Measurements from ENCODE around the gene RPA1. TPM values are rescaled to one million over a fixed set of nuclear protein-coding genes. Genes with fewer than 3 reads are reported as not detected.
"Not testable (repeated sequence)": the region's sequence is repeated elsewhere in the genome, so short reads cannot be mapped to it uniquely, and the experiment has no call there.

The RPA1 gene
- total RNA-seq, 1 experiment from 2014 or later: 198 TPM

DNA sequence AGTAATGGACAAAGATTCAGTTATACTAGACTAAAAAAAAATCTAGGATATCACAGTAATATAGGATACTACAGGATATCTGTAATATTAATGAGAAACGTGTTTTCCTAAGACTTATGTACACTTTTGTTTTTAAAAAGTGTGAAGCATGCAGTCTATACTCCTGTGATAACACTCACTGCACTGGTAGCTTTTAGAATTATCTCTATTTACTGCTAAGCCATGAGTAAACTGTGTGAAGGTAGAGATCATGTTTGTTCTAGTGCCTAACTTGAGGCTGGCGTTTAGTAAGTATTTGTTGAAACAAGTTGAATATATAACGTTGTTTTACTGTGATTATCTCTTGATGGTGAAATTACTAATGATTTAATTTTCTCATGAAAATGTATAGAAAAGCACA lies 23.9 kb downstream of the RPA1 start:
- Histone ChIP-seq H4K20me1 (ENCODE audit: insufficient read depth) (peaks cover 3% of the 10 kb centered on the region; the same call in 1 of the 2 replicates), H3K4me1 (ENCODE audit: control insufficient read depth in 1 of 2, insufficient read depth in 2 of 2, low read length in 2 of 2) (no peaks in the 10 kb centered on the region), H3K27ac (ENCODE audit: low read depth, low read length) (no peak overlapping the region), H3K9ac (ENCODE audit: low read length) (no peak overlapping the region), H3K9me3 (ENCODE audit: control insufficient read depth in 1 of 2, insufficient read depth in 1 of 2, low read depth in 1 of 2, low read length in 2 of 2) (no peaks in the 10 kb centered on the region), H2AFZ (ENCODE audit: low read depth, low read length, poor library complexity, severe bottlenecking) (no peak overlapping the region), H3K79me2 (ENCODE audit: insufficient read depth, low read length) (peaks cover 18% of the 10 kb centered on the region), H3K4me2 (ENCODE audit: low read length) (no peak overlapping the region), H3K9me2 (ENCODE audit: insufficient read depth) (no peaks in the 10 kb centered on the region), H3K27me3 (ENCODE audit: insufficient read depth, low read length) (no peaks in the 10 kb centered on the region), H3K36me3 (ENCODE audit: control insufficient read depth in 1 of 2, insufficient read depth in 2 of 2, low read length in 2 of 2) (peaks cover 34 to 45% of the 10 kb centered on the region in 2 experiments; a peak in 3 of 4 replicates), H3K4me3 (replicated peaks in 1 of 2; ENCODE audit: low read depth in 1 of 2, low read length in 2 of 2) (no peak overlapping the region)
- no peak for ATAC-seq
- BruUV-seq (replicated peaks): no TSS peak
- DNase-seq (ENCODE audit: low read depth, low spot score): no peak
- ChIA-PET POLR2A (no interaction called here), RAD21 (ENCODE audit: low non-redundant PET in 1 of 2, low total read pairs in 2 of 2, uncharacterized antibody in 2 of 2, unreplicated experiment in 2 of 2) (no interaction called here), CTCF (interaction anchor here (1.4 kb wide), 1 partner anchor 12 kb away, joined by 3 read pairs; no protein-coding TSS in a partner anchor)
- no peak for TF ChIP-seq RAD21 (IDR thresholded peaks at IDR 0.05; ENCODE audit: low read depth)
- intact Hi-C loops (cut with micrococcal nuclease): no loop called here

GRCh38 chr17:1856462-1856861 lies 26.7 kb downstream of the RPA1 start:
- BruUV-seq (replicated peaks); POLR2A ChIA-PET; H3K9me2 ChIP-seq (ENCODE audit: insufficient read depth); intact Hi-C loops (cut with micrococcal nuclease); H3K27ac ChIP-seq (ENCODE audit: low read depth, low read length); H3K27me3 ChIP-seq (ENCODE audit: insufficient read depth, low read length); ATAC-seq; H3K9ac ChIP-seq (ENCODE audit: low read length); RAD21 ChIA-PET (ENCODE audit: low non-redundant PET in 1 of 2, low total read pairs in 2 of 2, uncharacterized antibody in 2 of 2, unreplicated experiment in 2 of 2); H3K4me3 ChIP-seq (replicated peaks in 1 of 2; ENCODE audit: low read depth in 1 of 2, low read length in 2 of 2); H4K20me1 ChIP-seq (ENCODE audit: insufficient read depth); H3K4me1 ChIP-seq (ENCODE audit: control insufficient read depth in 1 of 2, insufficient read depth in 2 of 2, low read length in 2 of 2); DNase-seq (ENCODE audit: low read depth, low spot score); H3K4me2 ChIP-seq (ENCODE audit: low read length); H2AFZ ChIP-seq (ENCODE audit: low read depth, low read length, poor library complexity, severe bottlenecking); H3K9me3 ChIP-seq (ENCODE audit: control insufficient read depth in 1 of 2, insufficient read depth in 1 of 2, low read depth in 1 of 2, low read length in 2 of 2): not testable (repeated sequence)
- CTCF ChIA-PET: interaction anchor here (0.6 to 1.5 kb wide), 2 partner anchors 9 to 100 kb away, joined by 4 to 5 read pairs; no protein-coding TSS in a partner anchor
- peaks cover 39 to 46% of the 10 kb centered on the region in 2 experiments; a peak in 3 of 4 replicates for H3K36me3 ChIP-seq (ENCODE audit: control insufficient read depth in 1 of 2, insufficient read depth in 2 of 2, low read length in 2 of 2)
- H3K79me2 ChIP-seq (ENCODE audit: insufficient read depth, low read length): peaks cover 22% of the 10 kb centered on the region

DNA sequence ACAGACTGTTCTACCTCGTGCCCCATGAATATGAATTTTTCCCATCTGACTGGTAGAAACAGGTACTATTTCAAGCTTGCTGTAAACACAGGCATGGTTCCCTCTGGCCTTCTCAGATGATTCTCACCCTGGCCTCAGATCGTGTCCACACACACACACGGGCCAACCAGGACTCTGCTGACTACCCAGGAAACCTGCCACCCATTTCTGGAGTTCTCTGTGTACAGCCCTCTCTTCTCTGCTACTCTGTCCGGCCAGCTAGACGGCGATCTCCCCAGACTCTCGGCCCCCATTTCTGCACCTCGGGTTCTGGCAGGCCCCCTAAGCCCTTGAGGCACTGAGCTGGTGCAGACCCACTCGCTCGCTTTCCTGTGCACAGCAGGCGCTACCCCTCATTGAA lies 31.2 kb downstream of the RPA1 start:
- CTCF ChIA-PET: no interaction called here
- intact Hi-C loops (cut with micrococcal nuclease): loop anchor here (10.0 kb wide), 1 partner anchor 196 kb away; no protein-coding TSS in a partner anchor

More for the DNA sequence above, 31.2 kb downstream of the RPA1 start:
- Histone ChIP-seq H4K20me1 (ENCODE audit: insufficient read depth) (peaks cover 3% of the 10 kb centered on the region; the same call in 1 of the 2 replicates), H3K36me3 (ENCODE audit: control insufficient read depth in 1 of 2, insufficient read depth in 2 of 2, low read length in 2 of 2) (peaks cover 7 to 8% of the 10 kb centered on the region in 2 experiments; a peak in 2 of 4 replicates), H3K27ac (ENCODE audit: low read depth, low read length) (no peak overlapping the region), H3K9ac (ENCODE audit: low read length) (no peak overlapping the region), H3K27me3 (ENCODE audit: insufficient read depth, low read length) (no peaks in the 10 kb centered on the region), H3K79me2 (ENCODE audit: insufficient read depth, low read length) (peaks cover 20% of the 10 kb centered on the region), H2AFZ (ENCODE audit: low read depth, low read length, poor library complexity, severe bottlenecking) (no peak overlapping the region), H3K4me3 (replicated peaks in 1 of 2; ENCODE audit: low read depth in 1 of 2, low read length in 2 of 2) (no peak overlapping the region), H3K4me1 (ENCODE audit: control insufficient read depth in 1 of 2, insufficient read depth in 2 of 2, low read length in 2 of 2) (no peaks in the 10 kb centered on the region), H3K4me2 (ENCODE audit: low read length) (no peak overlapping the region), H3K9me3 (ENCODE audit: control insufficient read depth in 1 of 2, insufficient read depth in 1 of 2, low read depth in 1 of 2, low read length in 2 of 2) (no peaks in the 10 kb centered on the region), H3K9me2 (ENCODE audit: insufficient read depth) (no peaks in the 10 kb centered on the region)
- DNase-seq (ENCODE audit: low read depth, low spot score): no peak
- ChIA-PET POLR2A (no interaction called here), RAD21 (ENCODE audit: low non-redundant PET in 1 of 2, low total read pairs in 2 of 2, uncharacterized antibody in 2 of 2, unreplicated experiment in 2 of 2) (no interaction called here)
- no TSS peak for BruUV-seq (replicated peaks)
- no peak for ATAC-seq
- TF ChIP-seq CTCF (IDR thresholded peaks at IDR 0.05 in 2 of 3, conservative IDR thresholded peaks at IDR 0.05 in 1 of 3; ENCODE audit: borderline replicate concordance in 1 of 3, insufficient read depth in 1 of 3, low read depth in 2 of 3, low read length in 2 of 3) (no peak), CBX3 (IDR thresholded peaks at IDR 0.05; ENCODE audit: low read depth) (no peak), SIN3A (IDR thresholded peaks at IDR 0.05; ENCODE audit: low read depth) (no peak), SP1 (IDR thresholded peaks at IDR 0.05; ENCODE audit: low read depth) (no peak), ZNF274 (IDR thresholded peaks at IDR 0.05; ENCODE audit: low read depth, low read length) (no peak), SRF (IDR thresholded peaks at IDR 0.05; ENCODE audit: low read depth) (no peak)
- TF ChIP-seq, protein P1, sequence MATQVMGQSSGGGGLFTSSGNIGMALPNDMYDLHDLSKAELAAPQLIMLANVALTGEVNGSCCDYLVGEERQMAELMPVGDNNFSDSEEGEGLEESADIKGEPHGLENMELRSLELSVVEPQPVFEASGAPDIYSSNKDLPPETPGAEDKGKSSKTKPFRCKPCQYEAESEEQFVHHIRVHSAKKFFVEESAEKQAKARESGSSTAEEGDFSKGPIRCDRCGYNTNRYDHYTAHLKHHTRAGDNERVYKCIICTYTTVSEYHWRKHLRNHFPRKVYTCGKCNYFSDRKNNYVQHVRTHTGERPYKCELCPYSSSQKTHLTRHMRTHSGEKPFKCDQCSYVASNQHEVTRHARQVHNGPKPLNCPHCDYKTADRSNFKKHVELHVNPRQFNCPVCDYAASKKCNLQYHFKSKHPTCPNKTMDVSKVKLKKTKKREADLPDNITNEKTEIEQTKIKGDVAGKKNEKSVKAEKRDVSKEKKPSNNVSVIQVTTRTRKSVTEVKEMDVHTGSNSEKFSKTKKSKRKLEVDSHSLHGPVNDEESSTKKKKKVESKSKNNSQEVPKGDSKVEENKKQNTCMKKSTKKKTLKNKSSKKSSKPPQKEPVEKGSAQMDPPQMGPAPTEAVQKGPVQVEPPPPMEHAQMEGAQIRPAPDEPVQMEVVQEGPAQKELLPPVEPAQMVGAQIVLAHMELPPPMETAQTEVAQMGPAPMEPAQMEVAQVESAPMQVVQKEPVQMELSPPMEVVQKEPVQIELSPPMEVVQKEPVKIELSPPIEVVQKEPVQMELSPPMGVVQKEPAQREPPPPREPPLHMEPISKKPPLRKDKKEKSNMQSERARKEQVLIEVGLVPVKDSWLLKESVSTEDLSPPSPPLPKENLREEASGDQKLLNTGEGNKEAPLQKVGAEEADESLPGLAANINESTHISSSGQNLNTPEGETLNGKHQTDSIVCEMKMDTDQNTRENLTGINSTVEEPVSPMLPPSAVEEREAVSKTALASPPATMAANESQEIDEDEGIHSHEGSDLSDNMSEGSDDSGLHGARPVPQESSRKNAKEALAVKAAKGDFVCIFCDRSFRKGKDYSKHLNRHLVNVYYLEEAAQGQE (IDR thresholded peaks at IDR 0.05; ENCODE audit: low read depth): no peak
